Ishikawa (cell line): ENCODE results near the gene MGMT.

Experiments
- CEBPB ChIP-seq: IDR thresholded peaks from 2 replicates; pipeline ENCODE4 v1.6.1; 2012
- CREB1 ChIP-seq: IDR thresholded peaks from 2 replicates; pipeline ENCODE4 v1.6.1; 2012; ENCODE audit warnings: low read depth
- EGR1 ChIP-seq: IDR thresholded peaks from 2 replicates; pipeline ENCODE4 v1.6.1; 2012
- EP300 ChIP-seq: IDR thresholded peaks from 2 replicates; pipeline ENCODE4 v1.6.1; 2012; ENCODE audit warnings: borderline replicate concordance
- FOXM1 ChIP-seq: IDR thresholded peaks from 2 replicates; pipeline ENCODE4 v1.6.1; 2012; ENCODE audit warnings: low read depth, borderline replicate concordance
- NFIC ChIP-seq: IDR thresholded peaks from 2 replicates; pipeline ENCODE4 v1.6.1; 2012
- RAD21 ChIP-seq: IDR thresholded peaks from 2 replicates; pipeline ENCODE4 v1.6.1; 2012; ENCODE audit warnings: low read depth
- TAF1 ChIP-seq: IDR thresholded peaks from 2 replicates; pipeline ENCODE4 v1.6.1; 2012; ENCODE audit warnings: low read depth, mild to moderate bottlenecking
- TCF12 ChIP-seq: IDR thresholded peaks from 2 replicates; pipeline ENCODE4 v1.6.1; 2012; ENCODE audit warnings: low read depth
- TEAD4 ChIP-seq: IDR thresholded peaks from 2 replicates; pipeline ENCODE4 v1.6.1; 2012
- USF1 ChIP-seq: IDR thresholded peaks from 2 replicates; pipeline ENCODE4 v1.6.1; 2012
- YY1 ChIP-seq: IDR thresholded peaks from 2 replicates; pipeline ENCODE4 v1.6.1; 2012; ENCODE audit warnings: low read depth
- ZBTB7A ChIP-seq: IDR thresholded peaks from 2 replicates; pipeline ENCODE4 v1.6.1; 2012; ENCODE audit warnings: low read depth
- TF ChIP-seq, protein P1 (sequence below): IDR thresholded peaks from 2 replicates; pipeline ENCODE4 v1.6.1; 2012; ENCODE audit warnings: low read depth, mild to moderate bottlenecking
- TF ChIP-seq, protein P2 (sequence below): IDR thresholded peaks from 2 replicates; pipeline ENCODE4 v1.6.1; 2012

The MGMT gene

DNA sequence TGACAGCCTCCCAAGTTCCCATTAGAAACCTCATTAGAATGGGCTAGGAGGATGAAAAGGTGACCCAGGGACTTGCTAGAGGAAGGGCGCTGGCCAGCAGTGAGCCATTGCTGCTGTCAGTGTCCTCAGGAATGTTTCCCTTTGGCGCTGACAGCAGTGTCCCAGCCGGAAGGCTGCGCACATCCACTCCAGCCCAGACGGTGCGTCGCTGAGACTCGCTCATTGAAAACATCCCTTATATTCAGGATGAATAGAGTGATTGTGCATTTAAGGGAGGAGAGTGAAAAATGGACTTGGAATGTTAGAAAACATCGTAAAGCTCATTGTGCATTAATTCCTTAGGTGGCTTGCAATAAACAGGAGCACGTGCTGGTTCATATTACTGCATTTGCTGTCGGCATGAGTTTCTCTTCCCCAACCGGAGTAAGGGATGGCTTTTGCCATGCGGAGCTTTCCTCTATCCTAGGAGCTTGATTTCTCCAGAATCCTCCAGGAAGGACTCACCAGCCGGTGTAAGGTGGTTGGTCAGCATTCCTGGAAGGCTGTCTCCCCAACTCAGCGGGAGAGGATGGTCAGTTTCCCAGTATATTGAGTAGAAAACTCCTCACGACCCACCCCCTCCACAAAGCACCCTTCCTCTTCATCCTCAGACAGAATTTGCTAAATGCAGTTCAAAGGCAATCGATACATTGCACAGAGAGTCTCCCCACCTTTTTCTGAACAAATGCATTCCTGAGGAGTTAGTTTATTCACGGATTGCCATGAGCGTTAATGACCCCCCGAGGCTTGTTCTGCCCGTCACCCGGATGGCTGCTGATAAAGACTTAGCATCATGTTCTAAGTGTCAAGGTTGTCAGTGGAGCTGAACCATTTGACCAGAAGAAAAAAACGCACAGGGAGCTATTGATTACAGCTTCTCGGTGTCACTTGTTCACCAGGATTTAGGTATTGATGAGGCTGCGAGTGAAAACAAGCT lies 295.2 kb downstream of the MGMT start:
- TF ChIP-seq NFIC = no peak

GRCh38 chr10:129764011-129764900 lies 297.2 kb downstream of the MGMT start:
- TF ChIP-seq TAF1 (no peak), ZBTB7A (no peak), TCF12 (no peak), USF1 (no peak), CEBPB (no peak), YY1 (no peak), EGR1 (no peak), TEAD4 (no peak), CREB1 (no peak), NFIC (no peak), FOXM1 (no peak)
- TF ChIP-seq, protein P1, sequence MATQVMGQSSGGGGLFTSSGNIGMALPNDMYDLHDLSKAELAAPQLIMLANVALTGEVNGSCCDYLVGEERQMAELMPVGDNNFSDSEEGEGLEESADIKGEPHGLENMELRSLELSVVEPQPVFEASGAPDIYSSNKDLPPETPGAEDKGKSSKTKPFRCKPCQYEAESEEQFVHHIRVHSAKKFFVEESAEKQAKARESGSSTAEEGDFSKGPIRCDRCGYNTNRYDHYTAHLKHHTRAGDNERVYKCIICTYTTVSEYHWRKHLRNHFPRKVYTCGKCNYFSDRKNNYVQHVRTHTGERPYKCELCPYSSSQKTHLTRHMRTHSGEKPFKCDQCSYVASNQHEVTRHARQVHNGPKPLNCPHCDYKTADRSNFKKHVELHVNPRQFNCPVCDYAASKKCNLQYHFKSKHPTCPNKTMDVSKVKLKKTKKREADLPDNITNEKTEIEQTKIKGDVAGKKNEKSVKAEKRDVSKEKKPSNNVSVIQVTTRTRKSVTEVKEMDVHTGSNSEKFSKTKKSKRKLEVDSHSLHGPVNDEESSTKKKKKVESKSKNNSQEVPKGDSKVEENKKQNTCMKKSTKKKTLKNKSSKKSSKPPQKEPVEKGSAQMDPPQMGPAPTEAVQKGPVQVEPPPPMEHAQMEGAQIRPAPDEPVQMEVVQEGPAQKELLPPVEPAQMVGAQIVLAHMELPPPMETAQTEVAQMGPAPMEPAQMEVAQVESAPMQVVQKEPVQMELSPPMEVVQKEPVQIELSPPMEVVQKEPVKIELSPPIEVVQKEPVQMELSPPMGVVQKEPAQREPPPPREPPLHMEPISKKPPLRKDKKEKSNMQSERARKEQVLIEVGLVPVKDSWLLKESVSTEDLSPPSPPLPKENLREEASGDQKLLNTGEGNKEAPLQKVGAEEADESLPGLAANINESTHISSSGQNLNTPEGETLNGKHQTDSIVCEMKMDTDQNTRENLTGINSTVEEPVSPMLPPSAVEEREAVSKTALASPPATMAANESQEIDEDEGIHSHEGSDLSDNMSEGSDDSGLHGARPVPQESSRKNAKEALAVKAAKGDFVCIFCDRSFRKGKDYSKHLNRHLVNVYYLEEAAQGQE = no peak

DNA sequence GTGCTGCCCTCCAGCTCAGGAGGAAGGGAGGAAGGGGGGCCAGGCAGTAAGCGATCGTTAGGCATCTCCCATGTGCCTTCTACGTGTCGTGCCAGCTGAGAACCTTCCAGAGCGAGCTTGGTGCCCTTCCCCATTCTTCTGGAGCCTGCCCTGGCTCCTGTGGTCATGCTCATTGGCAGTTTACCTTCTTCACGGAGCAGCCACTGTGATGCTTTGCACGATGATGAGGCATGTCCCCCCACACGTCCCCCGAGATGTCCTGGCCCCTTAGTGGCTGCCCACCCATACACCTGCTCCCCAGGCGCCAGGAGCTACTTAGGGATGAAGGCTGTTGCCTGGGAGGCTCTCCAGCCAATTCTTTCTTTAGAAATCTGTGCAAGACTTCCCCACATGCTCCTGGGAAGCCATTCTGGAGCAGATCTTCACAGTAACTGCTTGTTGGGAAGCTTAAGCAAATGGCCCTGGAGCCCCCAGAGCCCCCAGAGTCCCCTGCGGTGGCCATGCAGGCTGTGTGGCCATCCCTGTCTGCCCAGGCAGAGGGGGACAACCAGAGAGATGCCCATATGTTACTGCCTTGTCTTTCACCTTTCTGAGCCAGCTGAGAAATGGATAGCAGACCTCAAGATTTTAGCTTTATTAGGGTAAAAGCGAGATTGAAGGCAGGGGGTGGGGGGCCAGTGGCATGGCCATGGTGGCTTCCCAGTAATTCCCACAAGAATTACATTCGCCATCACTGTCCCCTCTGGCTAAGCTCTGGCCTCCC lies 298.0 kb downstream of the MGMT start:
- TF ChIP-seq TEAD4 (no peak), EP300 (no peak), CREB1 (no peak), NFIC (no peak), TCF12 (no peak), TAF1 (no peak), FOXM1 (no peak), CEBPB (no peak), EGR1 (no peak)
- TF ChIP-seq, protein P1 = no peak
- TF ChIP-seq, protein P2, sequence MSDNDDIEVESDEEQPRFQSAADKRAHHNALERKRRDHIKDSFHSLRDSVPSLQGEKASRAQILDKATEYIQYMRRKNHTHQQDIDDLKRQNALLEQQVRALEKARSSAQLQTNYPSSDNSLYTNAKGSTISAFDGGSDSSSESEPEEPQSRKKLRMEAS = no peak

- TF ChIP-seq CEBPB (no peak), EP300 (no peak), USF1 (no peak), FOXM1 (no peak), EGR1 (no peak), TEAD4 (no peak), TCF12 (no peak), NFIC (no peak), CREB1 (no peak), RAD21 (no peak), ZBTB7A (no peak), YY1 (no peak), TAF1 (no peak)
- TF ChIP-seq, protein P2 = no peak
- TF ChIP-seq, protein P1 = no peak
These were observed 298.9 kb downstream of the MGMT start for GRCh38 chr10:129765664-129766550.
